ENCODE data around the gene MBD3L2.
"Not testable (repeated sequence)": the region's sequence is repeated elsewhere in the genome, so short reads cannot be mapped to it uniquely, and the experiment has no call there.

DNA sequence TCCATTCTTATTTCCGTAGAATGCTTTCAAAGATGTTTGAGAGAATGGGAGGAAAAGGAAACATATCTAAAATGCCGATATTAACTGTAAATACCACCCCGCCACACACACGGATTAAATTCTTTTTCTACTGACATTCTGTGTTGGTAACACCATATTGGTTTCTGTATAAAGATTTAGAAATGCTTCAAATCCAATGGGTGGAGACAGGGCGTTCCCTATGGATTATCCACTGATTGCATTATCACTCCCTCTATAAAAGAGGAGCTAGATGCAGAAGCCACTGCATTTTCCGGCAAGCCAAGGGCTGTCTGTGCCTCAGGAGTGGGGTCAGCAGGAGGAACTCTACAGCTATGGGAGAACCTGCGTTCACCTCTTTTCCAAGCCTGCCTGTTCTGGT, at the start of gene MBD3L2:
- TF ChIP-seq, protein P1, sequence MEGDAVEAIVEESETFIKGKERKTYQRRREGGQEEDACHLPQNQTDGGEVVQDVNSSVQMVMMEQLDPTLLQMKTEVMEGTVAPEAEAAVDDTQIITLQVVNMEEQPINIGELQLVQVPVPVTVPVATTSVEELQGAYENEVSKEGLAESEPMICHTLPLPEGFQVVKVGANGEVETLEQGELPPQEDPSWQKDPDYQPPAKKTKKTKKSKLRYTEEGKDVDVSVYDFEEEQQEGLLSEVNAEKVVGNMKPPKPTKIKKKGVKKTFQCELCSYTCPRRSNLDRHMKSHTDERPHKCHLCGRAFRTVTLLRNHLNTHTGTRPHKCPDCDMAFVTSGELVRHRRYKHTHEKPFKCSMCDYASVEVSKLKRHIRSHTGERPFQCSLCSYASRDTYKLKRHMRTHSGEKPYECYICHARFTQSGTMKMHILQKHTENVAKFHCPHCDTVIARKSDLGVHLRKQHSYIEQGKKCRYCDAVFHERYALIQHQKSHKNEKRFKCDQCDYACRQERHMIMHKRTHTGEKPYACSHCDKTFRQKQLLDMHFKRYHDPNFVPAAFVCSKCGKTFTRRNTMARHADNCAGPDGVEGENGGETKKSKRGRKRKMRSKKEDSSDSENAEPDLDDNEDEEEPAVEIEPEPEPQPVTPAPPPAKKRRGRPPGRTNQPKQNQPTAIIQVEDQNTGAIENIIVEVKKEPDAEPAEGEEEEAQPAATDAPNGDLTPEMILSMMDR (conservative IDR thresholded peaks at IDR 0.05; ENCODE audit: low read depth, low read length) = not testable (repeated sequence)
- TF ChIP-seq EZH2 (IDR thresholded peaks at IDR 0.05; ENCODE audit: low read length, unreplicated experiment); EZH2phosphoT487 (IDR thresholded peaks at IDR 0.05; ENCODE audit: borderline replicate concordance, low read length): not testable (repeated sequence)

Data from PC-3 (cell line).